ENCODE measurements around the gene SOX6. TPM values are rescaled to one million over a fixed set of nuclear protein-coding genes. Genes with fewer than 3 reads are reported as not detected.

Gene SOX6
- polyA plus RNA-seq, 3 donors: not detected

DNA sequence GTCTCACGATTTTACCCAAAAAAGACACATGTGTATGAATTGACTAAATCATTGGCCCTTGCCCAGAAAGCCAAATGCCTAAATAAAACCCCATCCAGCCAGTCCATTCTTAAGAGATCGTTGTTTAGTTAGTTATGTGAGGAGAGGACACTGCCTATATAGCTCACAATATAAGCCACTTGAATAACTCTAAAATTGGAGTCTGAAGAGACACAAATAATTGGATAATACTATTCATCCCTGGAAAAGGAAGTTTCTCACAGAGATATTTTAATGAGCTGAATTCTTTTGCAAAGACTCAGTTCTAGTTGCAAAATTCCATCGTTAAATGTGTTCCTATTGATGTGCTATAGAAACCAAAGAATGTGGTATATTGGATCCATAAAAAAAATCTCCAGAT is 176.7 kb downstream of the SOX6 start:
- Mint-ChIP-seq H3K27me3 (ENCODE audit: low read depth in 3 of 3) (peaks cover 0 to 1% (median 0%) of the 10 kb centered on the region in 3 donors), H3K4me3 (no peak overlapping the region), H3K4me1 (no peaks in the 10 kb centered on the region), H3K36me3 (no peaks in the 10 kb centered on the region), H3K9me3 (peaks cover 0 to 2% (median 0%) of the 10 kb centered on the region in 7 donors), H3K27ac (no peak overlapping the region)
- WGBS (ENCODE audit: insufficient coverage): no CpG with 5 or more reads among the region's 3 CpGs
- Histone ChIP-seq H3K9me3 (replicated peaks in 1 of 2; ENCODE audit: control insufficient read depth in 1 of 2, insufficient read depth in 1 of 2, low read length in 2 of 2) (no peaks in the 10 kb centered on the region), H3K4me3 (replicated peaks in 1 of 3; ENCODE audit: low read depth in 2 of 3, low read length in 3 of 3) (no peak overlapping the region), H3K9ac (ENCODE audit: insufficient read depth, low read length, poor library complexity, severe bottlenecking) (no peak overlapping the region), H3K36me3 (replicated peaks in 1 of 2; ENCODE audit: control insufficient read depth in 1 of 2, insufficient read depth in 2 of 2, low read length in 2 of 2) (no peaks in the 10 kb centered on the region), H3K79me2 (ENCODE audit: insufficient read depth, low read length) (no peaks in the 10 kb centered on the region), H3K4me1 (ENCODE audit: control insufficient read depth in 1 of 2, insufficient read depth in 2 of 2, low read length in 2 of 2) (no peaks in the 10 kb centered on the region), H3K27me3 (ENCODE audit: control insufficient read depth in 2 of 2, insufficient read depth in 2 of 2, low read length in 2 of 2) (no peaks in the 10 kb centered on the region), H3K4me2 (replicated peaks; ENCODE audit: extremely low read depth, low read length, poor library complexity, severe bottlenecking) (no peak overlapping the region), H4K20me1 (ENCODE audit: insufficient read depth, low read length) (no peaks in the 10 kb centered on the region), H2AFZ (ENCODE audit: insufficient read depth, low read depth, low read length, poor library complexity, severe bottlenecking) (no peak overlapping the region), H3K27ac (ENCODE audit: low read depth in 1 of 2, low read length in 2 of 2) (no peak overlapping the region)
- DNase-seq: no peak
- TF ChIP-seq CTCF (IDR thresholded peaks at IDR 0.05): no peak
- intact Hi-C loops (cut with micrococcal nuclease): no loop called here

DNA sequence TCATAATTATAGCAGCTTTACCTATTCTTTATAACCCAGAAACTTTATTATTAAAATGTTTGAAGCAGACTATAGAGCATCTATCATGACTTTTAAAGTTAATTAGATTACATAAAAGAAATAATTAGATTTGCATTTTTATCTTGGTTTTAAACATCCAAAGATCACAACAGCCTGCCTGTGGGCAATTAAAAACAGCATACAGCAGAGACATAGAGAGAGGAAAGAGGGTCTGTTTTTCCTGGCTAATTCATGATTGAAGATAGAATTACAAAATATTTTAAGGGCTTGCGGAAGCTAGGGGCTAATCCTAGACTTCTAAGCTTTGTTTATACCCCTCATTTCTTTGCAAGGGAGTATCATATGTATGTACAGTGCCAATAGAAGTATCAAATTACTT is 178.1 kb downstream of the SOX6 start:
- H3K9me3 Mint-ChIP-seq: peaks cover 0 to 2% (median 0%) of the 10 kb centered on the region in 7 donors
- Histone ChIP-seq H2AFZ (ENCODE audit: insufficient read depth, low read depth, low read length, poor library complexity, severe bottlenecking) (no peak overlapping the region), H3K9me3 (replicated peaks in 1 of 2; ENCODE audit: control insufficient read depth in 1 of 2, insufficient read depth in 1 of 2, low read length in 2 of 2) (no peaks in the 10 kb centered on the region), H3K27ac (ENCODE audit: low read depth in 1 of 2, low read length in 2 of 2) (no peak overlapping the region), H3K9ac (ENCODE audit: insufficient read depth, low read length, poor library complexity, severe bottlenecking) (no peak overlapping the region), H3K27me3 (ENCODE audit: control insufficient read depth in 2 of 2, insufficient read depth in 2 of 2, low read length in 2 of 2) (no peaks in the 10 kb centered on the region), H3K36me3 (replicated peaks in 1 of 2; ENCODE audit: control insufficient read depth in 1 of 2, insufficient read depth in 2 of 2, low read length in 2 of 2) (no peaks in the 10 kb centered on the region), H3K4me1 (ENCODE audit: control insufficient read depth in 1 of 2, insufficient read depth in 2 of 2, low read length in 2 of 2) (no peaks in the 10 kb centered on the region), H3K79me2 (ENCODE audit: insufficient read depth, low read length) (no peaks in the 10 kb centered on the region), H3K4me2 (replicated peaks; ENCODE audit: extremely low read depth, low read length, poor library complexity, severe bottlenecking) (no peak overlapping the region), H3K4me3 (replicated peaks in 1 of 3; ENCODE audit: low read depth in 2 of 3, low read length in 3 of 3) (no peak overlapping the region), H4K20me1 (ENCODE audit: insufficient read depth, low read length) (no peaks in the 10 kb centered on the region)
- peaks cover 1 to 2% (median 2%) of the 10 kb centered on the region in 3 donors for H3K27me3 Mint-ChIP-seq (ENCODE audit: low read depth in 3 of 3)
- no peak overlapping the region for H3K4me3 Mint-ChIP-seq
- no peak overlapping the region for H3K27ac Mint-ChIP-seq
- no CpG with 5 or more reads among the region's 1 CpG for WGBS (ENCODE audit: insufficient coverage)
- no peak for DNase-seq
- no peak for TF ChIP-seq CTCF (IDR thresholded peaks at IDR 0.05)
- no peaks in the 10 kb centered on the region for H3K36me3 Mint-ChIP-seq
- no peaks in the 10 kb centered on the region for H3K4me1 Mint-ChIP-seq
- intact Hi-C loops (cut with micrococcal nuclease): no loop called here
